Activated CD8-positive, alpha-beta T cell treated with anti-CD3 and anti-CD28 coated beads for 36 hours (primary cell): Measurements from ENCODE around the gene AGR2. TPM values are rescaled to one million over a fixed set of nuclear protein-coding genes. Genes with fewer than 3 reads are reported as not detected.

Source experiments
- ATAC-seq: fragments of 200-7000 bp; cut with Tn5 transposase; one replicate; pipeline ENCODE4 v1.10.0; 2021; ENCODE audit warnings: mild to moderate bottlenecking, moderate library complexity
- CTCF ChIA-PET: fragments of 350-600 bp; sonication (Branson Sonifier 250); formaldehyde crosslinking; loops from one replicate; lab custom pipeline; 2021; ENCODE audit warnings: antibody characterized with exemption; lab: Charles Lee
- POLR2A ChIA-PET: fragments of 350-600 bp; sonication (Branson Sonifier 250); formaldehyde crosslinking; loops from one replicate; lab custom pipeline; 2021; ENCODE audit warnings: antibody characterized with exemption; lab: Charles Lee
- DNase-seq: peaks from one replicate; pipeline ENCODE4 v3.0.0-alpha.2; 2020
- H3K27ac Mint-ChIP-seq: one replicate; pipeline ENCODE4 v1.8.0; 2021; ENCODE audit warnings: mild to moderate bottlenecking, mixed read lengths
- H3K27me3 Mint-ChIP-seq: one replicate; pipeline ENCODE4 v1.8.0; 2021; ENCODE audit warnings: mixed read lengths
- H3K36me3 Mint-ChIP-seq: one replicate; pipeline ENCODE4 v1.8.0; 2021; ENCODE audit warnings: low read depth, mixed read lengths
- H3K4me1 Mint-ChIP-seq: one replicate; pipeline ENCODE4 v1.8.0; 2021; ENCODE audit warnings: low read depth, mixed read lengths
- H3K4me3 Mint-ChIP-seq: one replicate; pipeline ENCODE4 v1.8.0; 2021; ENCODE audit warnings: mild to moderate bottlenecking, moderate library complexity, mixed read lengths
- H3K9me3 Mint-ChIP-seq: one replicate; pipeline ENCODE4 v1.8.0; 2021; ENCODE audit warnings: mixed read lengths
- CTCF ChIP-seq: fragments of 200-600 bp; IDR thresholded peaks from one replicate; pipeline ENCODE4 v1.8.0; 2022; ENCODE audit warnings: antibody characterized with exemption, mild to moderate bottlenecking
- intact Hi-C: fragments of 100-400 bp; cut with micrococcal nuclease; formaldehyde crosslinking; loops from one replicate; pipeline ENCODE4 v1.10.0; 2022
- total RNA-seq, 2 experiments: library from RNA; stranded (reverse); gene quantifications; one replicate each; pipeline ENCODE4 v1.2.3, GENCODE V29; 2021

The AGR2 gene
- total RNA-seq, 2 experiments from 2014 or later: not detected

- Mint-ChIP-seq H3K9me3 (no peaks in the 10 kb centered on the region), H3K4me1 (no peaks in the 10 kb centered on the region), H3K27me3 (no peaks in the 10 kb centered on the region), H3K36me3 (no peaks in the 10 kb centered on the region), H3K27ac (no peak overlapping the region), H3K4me3 (no peak overlapping the region)
- DNase-seq: no peak
- ATAC-seq: no peak
- intact Hi-C loops: no loop called here
- ChIA-PET POLR2A (no interaction called here), CTCF (no interaction called here)
- TF ChIP-seq CTCF: no peak
These were observed 10.2 kb upstream of the AGR2 start for GRCh38 chr7:16815001-16815400.

DNA sequence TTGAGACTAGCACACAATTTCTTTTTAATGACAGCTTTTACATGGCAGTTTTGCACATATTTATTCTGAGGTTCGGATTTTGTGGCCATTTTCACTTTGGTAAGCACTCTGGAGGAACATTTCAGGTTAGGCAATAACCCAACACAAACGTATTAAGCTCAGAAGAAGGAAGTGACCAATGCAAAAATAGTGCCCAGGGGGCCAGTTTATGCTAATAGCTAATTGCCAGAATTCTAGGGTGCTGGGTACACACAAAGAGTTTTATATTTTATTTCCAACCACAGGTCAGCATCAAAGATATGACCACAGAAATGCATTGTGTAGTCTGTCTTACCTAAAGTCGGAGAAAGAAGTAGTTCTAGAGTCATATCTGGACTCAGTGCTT lies 8.4 kb upstream of the AGR2 start:
- Mint-ChIP-seq H3K4me1 (no peaks in the 10 kb centered on the region), H3K27ac (no peak overlapping the region), H3K9me3 (no peaks in the 10 kb centered on the region), H3K36me3 (no peaks in the 10 kb centered on the region), H3K4me3 (no peak overlapping the region), H3K27me3 (peaks cover 1% of the 10 kb centered on the region)
- TF ChIP-seq CTCF: no peak
- ATAC-seq (no peak), DNase-seq (no peak)
- intact Hi-C loops: no loop called here
- ChIA-PET CTCF (no interaction called here), POLR2A (no interaction called here)

- ChIA-PET POLR2A (no interaction called here), CTCF (interaction anchor here (0.7 kb wide), 1 partner anchor 950 kb away, joined by 3 read pairs; no protein-coding TSS in a partner anchor)
- no peak for ATAC-seq
These were observed 7.9 kb upstream of the AGR2 start for GRCh38 chr7:16812542-16813231.

DNA sequence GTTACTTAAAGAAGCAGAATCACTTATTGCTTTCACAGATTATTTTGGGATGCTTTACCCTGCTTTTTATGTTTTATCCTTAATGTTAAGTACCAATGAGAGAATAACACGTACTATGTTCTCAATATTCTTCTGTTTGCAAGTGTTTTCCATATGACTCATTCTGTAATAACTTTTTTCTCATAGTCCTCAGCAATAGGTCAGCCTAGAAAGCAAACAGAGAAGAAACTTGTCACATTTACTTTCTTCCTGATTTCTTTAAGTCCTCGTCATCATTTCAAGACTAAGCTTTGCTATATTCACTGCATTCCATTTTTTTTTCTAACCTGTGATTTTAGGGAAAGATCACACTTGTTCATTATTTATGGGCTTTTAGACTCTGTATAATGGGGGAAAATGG lies 6.8 kb upstream of the AGR2 start:
- Mint-ChIP-seq H3K9me3 (no peaks in the 10 kb centered on the region), H3K4me3 (no peak overlapping the region), H3K27ac (no peak overlapping the region), H3K27me3 (peaks cover 5% of the 10 kb centered on the region), H3K36me3 (no peaks in the 10 kb centered on the region), H3K4me1 (no peaks in the 10 kb centered on the region)
- CTCF ChIA-PET: no interaction called here
- no peak for TF ChIP-seq CTCF
- intact Hi-C loops: no loop called here
- ATAC-seq: no peak
- POLR2A ChIA-PET: no interaction called here
- no peak for DNase-seq

More at GRCh38 chr7:16812542-16813231, 7.9 kb upstream of the AGR2 start:
- intact Hi-C loops: no loop called here
- no peaks in the 10 kb centered on the region for H3K4me1 Mint-ChIP-seq
- no peaks in the 10 kb centered on the region for H3K36me3 Mint-ChIP-seq
- peaks cover 4% of the 10 kb centered on the region for H3K27me3 Mint-ChIP-seq
- no peak overlapping the region for H3K4me3 Mint-ChIP-seq
- no peak for DNase-seq
- no peaks in the 10 kb centered on the region for H3K9me3 Mint-ChIP-seq
- H3K27ac Mint-ChIP-seq: no peak overlapping the region
- no peak for TF ChIP-seq CTCF

DNA sequence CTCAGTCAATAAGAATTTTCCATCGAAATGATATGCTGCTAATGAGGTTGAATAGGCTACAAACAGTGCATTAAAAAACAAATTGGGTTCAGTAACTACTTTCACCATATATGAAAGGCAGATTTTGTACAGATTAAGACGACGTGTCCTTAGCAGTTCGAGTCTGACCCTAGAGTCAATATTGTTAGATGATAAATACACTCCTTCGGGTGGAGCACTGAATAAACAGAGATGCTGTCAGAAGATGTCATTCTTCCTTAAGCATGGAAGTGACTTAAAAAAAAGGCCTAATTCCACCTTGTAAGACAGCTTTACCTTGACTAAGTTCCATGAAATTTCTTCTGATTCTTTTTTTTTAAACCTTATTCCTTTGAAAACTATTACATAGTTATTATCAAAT lies 5.8 kb upstream of the AGR2 start:
- H3K27me3 Mint-ChIP-seq: peaks cover 5% of the 10 kb centered on the region
- no peak overlapping the region for H3K4me3 Mint-ChIP-seq
- ATAC-seq (no peak), DNase-seq (no peak)
- no peaks in the 10 kb centered on the region for H3K4me1 Mint-ChIP-seq
- intact Hi-C loops: no loop called here
- no peaks in the 10 kb centered on the region for H3K9me3 Mint-ChIP-seq
- no peaks in the 10 kb centered on the region for H3K36me3 Mint-ChIP-seq
- H3K27ac Mint-ChIP-seq: no peak overlapping the region
- no peak for TF ChIP-seq CTCF
- POLR2A ChIA-PET: no interaction called here
- CTCF ChIA-PET: no interaction called here
